Midbrain (tissue), 1 donor: ENCODE data around the gene HYAL1.
"Not testable (repeated sequence)": the region's sequence is repeated elsewhere in the genome, so short reads cannot be mapped to it uniquely, and the experiment has no call there.

Experiments used
- DNase-seq: peaks from one replicate; lab custom pipeline; 2025; lab: John Stamatoyannopoulos, UW

Gene HYAL1

DNA sequence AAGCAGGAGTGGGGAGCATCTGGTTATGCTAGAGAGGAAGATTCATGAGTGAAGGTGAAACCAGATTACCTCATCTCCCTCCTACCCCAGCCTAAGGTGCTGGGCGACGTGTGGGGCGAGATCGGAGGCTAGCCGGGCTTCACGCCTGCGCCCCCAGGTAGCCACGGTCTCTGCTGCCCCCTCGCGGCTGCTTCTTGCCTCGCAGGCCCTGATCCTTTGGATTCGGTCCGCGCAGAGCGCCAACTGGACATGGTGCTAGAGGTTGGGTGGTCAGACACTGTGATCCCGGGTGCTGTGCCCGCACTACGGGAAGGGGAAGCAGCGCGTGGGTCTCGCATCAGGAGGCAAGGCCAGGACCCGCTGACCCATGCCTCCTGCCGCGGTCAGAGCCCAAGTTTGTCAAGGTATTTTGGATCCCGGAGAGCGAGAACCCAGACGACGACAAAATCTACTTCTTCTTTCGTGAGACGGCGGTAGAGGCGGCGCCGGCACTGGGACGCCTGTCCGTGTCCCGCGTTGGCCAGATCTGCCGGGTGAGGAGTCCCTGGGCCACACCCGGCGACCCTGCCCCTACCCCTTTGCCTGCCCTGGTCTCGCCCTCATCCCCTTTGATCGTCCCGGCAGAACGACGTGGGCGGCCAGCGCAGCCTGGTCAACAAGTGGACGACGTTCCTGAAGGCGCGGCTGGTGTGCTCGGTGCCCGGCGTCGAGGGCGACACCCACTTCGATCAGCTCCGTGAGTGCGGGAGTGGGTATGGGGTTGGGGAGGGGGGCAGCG is 30.3 kb downstream of the HYAL1 start:
- DNase-seq = peak; percentile 93

DNA sequence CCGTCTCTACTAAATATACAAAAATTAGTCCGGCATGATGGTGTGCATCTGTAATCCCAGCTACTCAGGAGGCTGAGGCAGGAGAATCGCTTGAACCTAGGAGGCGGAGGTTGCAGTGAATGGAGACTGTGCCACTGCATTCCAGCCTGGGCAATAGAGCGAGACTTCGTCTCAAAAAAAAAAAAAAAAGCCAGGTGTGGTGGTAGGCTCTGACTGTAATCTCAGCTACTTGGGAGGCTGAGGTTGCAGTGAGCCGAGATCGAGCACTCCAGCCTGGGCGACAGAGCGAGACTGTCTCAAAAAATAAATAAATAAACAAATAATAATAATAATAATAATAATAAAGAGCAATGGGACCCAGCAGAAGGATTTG is 30.9 kb downstream of the HYAL1 start:
- not testable (repeated sequence) for DNase-seq

DNA sequence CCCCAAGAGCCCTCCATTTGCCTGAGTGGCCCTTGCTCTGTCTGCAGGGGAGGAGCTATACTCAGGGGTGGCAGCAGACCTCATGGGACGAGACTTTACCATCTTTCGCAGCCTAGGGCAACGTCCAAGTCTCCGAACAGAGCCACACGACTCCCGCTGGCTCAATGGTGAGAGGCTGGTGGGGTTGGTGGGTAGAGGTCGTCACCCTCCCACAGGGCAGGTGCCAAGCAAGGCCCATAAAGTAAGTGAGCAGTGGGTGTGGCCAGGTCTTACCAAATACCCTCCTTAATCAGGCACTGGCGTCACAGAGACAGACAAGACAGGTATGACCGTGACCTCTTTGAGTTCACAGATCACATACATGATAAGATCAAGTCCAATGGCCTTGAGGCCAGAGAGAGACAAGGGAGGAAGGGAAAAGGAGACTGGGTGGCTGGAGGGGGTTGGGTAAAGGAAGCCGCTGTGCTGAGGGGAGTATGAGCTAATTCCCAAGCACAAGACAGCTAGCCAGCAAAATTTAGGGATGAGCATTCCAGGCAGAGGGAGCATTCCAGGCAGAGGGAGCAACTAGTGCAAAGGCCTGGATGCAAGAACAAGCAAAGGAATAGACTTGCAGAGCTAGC is 31.9 kb downstream of the HYAL1 start:
- DNase-seq = no peak

DNA sequence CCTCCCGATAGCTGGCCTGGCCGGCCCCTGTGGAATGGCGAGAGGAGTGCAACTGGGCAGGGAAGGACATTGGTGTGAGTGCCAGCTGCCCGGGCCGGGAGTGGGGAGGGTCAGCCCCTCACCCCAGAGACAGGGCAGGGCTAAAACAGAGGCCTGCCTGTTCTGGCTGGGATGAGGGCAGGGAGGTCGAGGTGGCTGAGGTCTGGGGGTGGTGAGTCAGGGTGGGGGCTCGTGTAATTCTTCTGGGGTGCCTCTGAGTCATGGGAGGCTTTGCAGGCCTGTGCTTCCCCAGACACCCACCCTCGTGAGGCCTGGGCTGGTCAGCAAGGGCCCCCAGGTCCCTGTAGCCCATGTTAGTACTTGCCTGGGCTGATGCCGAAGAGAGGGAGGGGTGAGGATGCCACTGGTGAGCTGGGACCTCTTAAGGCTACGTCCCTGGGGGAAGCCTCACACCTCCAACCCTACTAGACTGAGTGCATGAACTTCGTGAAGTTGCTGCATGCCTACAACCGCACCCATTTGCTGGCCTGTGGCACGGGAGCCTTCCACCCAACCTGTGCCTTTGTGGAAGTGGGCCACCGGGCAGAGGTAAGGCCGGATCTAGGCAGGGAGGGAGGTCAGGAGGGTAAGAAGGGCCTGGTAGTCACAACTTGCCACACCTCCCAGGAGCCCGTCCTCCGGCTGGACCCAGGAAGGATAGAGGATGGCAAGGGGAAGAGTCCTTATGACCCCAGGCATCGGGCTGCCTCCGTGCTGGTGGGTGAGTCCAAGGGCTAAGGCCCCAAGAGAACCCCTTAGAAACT is 32.8 kb downstream of the HYAL1 start:
- DNase-seq = no peak

DNA sequence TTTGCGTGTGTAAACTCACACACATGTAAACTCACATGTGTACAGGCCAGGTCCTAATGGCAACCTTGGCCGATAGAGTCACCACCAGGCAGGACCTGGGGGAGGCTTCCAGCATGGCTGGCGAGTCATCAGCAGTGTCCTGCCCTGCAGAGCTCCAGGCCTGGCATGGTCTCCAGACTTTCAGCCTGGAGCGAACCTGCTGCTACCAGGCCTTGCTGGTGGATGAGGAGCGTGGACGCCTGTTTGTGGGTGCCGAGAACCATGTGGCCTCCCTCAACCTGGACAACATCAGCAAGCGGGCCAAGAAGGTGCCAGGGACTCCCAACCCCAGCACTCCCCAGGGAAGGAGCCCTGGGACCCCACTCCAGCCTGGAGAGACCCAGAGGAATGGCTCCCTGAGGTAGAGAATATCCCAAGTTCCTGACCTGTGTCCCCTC is 33.4 kb downstream of the HYAL1 start:
- no peak for DNase-seq

DNA sequence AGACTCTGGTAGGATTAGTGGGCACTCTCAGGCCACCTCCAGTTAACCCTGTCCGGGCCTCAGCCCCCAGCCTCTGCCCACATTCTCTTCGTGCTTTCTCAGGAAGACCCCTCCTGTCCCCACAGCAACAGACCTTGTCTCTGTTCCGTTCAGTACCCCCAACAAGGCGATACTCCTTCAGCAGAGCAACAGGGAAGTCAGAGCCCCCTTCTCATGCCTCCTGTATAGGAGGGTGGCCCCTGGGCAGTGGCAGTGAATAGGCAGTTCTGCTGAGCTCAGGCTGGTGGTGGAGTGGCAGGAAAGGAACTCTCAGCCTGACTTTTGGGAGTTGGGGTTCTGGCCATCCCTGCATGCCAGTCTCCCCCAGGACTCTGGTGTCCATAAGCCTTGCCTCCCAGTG is 33.9 kb downstream of the HYAL1 start:
- DNase-seq = no peak

DNA sequence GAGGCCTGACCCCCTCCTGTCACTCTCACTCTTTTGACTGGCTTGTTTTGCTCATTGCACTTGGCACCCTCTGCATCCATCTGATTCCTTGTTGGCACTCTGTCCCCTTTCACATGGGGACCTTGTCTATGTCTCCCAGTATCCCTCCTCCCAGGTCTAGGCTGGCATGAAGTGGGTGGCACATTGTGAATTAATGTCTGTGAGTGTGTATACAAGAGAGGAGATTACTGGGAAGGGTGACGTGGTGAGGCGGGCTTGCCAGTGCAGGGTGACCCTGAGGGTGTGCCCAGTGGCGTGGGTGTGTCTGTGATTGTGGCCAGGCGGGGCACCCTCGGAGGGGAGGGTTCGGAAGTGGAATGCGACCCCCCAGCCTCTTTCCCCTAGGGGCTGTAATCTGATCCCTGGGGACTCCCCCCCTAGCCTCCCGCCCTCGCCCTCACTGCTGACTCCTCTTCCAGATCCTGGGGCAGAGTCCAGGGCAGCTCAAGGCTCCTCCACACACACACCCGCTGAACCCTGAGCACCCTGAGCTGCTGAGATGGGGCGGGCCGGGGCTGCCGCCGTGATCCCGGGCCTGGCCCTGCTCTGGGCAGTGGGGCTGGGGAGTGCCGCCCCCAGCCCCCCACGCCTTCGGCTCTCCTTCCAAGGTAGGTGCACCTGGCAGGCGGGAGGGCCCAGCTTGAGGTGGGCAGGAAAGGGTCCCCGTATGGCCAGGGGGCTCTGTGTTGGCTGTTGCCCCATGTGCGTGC is 34.5 kb downstream of the HYAL1 start, which contains the start of gene SEMA3B:
SEMA3B (plus strand) TSS at position 445 of the 749 bp plus-strand sequence; CDS start at position 539, 94 bp downstream.
- peak; percentile 56 for DNase-seq

DNA sequence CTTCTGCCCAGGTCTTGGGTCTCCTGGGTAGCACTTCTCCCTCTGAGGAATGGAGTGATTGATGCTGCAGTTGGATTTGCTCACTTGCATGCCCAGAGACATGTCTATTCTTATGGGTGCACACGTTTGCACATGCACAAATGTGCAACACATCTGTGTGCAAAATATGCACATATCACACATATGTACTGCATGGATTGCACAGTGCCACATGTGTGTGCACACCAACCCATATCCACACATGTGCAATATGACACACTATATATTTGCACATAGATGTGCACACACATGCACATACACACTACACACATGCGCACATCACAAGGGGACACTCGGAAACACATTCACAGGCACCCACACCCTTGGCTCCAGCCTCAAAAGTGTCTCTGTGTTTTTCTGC is 35.1 kb downstream of the HYAL1 start:
- peak; percentile 56 for DNase-seq

DNA sequence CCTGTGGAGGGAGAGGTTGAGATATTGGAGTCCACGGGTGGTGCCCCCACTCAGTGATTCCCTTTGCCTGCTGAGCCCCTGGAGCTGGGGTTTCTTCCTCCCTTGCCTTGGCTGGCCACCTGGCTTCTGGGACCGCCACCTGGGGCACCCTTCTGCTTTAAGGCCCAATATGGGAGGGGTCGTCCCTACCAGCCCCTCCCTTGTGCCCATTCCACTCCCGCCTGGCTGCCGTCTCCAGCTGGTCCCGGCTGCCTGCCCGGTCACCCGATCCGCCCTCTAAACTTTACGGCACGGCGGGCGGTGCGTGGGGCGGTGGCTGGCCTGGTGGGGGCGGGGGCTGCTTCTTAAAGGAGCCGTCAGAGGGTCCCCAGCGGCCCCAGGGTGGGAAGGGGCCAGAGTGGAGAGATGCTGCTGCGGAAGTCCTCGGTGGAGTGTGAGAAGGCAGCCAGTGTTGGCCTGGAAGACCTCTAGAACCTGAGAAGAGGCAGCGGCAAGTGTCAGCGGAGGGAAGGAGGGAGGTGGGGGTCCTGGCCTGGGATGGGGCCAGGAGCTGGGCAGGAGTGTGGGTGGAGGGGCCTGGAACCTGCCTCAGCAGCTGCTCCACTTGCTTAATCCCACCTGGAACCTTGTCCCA is 36.0 kb downstream of the HYAL1 start:
- DNase-seq = peak; percentile 71

DNA sequence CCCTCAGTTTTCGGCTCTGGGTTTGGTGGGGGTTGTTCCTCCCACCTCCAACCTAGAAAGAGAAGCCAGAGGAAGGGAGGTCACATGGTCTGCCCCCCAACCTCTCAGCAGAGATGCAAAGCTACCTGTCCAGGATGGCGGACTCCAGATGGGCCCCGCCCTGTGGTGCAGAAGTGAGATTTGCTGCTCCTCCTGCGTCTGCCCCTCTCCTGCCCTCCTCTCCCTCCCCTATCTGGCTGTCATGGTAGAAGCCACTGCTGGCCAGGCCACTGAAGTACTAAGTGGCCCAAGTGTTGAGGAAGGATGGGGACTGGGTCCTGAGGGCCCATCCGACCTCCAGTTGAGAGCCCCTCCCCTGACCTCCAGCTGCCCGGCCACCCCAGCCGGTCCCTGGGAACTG is 36.5 kb downstream of the HYAL1 start:
- no peak for DNase-seq

DNA sequence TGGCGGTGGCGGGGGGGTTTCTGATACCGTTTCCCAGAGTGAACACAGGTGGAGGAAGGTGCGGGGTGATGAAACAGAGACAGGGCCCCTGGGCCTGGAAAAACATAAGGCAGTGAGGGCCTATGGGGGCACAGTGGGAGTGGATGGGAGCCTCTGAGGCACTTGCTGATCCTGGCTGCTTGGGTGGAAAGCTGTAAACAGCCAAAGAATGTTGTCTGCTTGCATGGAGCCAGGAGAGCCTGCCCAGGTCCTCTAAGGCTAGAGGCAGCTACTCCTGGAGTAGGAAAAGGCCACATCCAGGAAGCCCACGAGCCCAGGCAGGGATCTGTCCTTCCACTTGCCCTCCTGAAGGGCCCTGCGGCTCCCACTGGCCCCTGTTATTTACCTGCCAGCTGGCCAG is 37.4 kb downstream of the HYAL1 start:
- DNase-seq = no peak

DNA sequence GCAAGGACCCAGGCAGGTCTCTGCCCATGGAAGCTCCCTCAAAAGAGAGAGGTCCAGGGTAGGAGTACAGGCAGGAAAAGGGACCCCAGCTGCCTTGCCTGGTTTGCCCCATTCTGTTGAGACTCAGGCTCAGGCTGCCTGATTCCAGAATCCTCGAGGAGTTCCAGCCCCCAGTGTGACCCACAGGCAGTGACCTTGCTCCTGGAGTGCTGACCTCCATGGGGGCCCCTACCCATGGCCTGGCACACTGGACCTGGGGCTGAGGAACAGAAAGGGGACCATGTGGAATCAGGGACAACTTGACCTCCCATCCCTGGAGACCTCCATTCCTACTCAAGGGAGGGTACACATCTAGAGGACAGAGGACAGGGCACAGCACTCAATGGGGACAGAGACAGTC is 37.8 kb downstream of the HYAL1 start:
- no peak for DNase-seq

DNA sequence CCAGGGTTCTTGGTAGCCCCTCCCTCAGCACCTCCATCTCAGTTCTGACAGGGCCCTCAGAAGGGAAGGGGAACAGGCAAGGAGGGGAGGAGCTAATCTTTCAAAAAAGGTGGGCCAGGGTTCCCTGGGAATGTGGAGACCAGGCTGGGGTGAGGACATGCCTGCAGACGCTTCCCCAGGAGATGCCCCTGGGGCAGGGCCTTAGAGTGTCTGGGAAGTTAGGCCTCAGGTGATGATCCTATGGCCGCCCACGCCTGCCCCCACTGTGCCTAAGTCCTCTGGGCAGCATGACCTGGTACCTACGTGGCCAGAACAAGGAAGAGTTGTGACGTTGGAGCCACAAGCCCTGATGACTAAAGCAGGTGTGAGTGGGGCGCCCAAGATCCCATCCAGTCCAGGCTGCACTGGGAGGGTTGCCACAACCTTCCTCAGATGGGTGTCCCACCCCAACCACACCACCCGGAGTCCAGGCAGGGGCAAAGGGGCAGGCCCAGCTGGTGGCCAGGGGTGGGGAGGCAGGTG is 38.3 kb downstream of the HYAL1 start:
- DNase-seq = no peak

DNA sequence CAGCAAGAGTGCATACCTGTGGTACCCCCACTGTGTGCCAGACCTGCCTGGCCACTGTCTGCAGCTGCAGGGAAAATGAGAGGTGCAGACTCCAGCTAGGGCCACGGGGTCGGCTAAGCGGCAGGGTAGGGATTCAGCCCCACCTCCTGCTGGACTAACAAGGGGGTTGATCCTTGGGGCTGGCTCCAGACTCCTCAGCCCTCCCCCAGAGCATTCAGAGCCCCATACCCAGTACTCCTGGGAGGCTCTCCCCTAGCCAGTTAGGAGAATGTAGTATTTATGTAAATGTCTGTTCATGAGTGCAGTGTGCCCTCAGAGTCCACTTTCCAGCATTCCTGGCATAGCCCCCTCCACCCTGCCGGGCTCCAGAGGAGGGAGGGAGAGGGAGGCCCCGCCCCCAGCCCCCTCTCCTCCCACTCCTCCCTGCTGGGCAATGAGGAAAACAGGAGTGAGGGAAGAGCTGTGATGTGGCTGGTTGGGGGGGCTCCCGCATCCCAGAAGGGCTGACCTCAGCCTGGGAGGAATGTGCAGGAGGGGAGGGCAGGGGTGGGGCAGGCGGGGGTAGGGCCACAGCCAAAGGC is 38.9 kb downstream of the HYAL1 start:
- peak; percentile 84 for DNase-seq

DNA sequence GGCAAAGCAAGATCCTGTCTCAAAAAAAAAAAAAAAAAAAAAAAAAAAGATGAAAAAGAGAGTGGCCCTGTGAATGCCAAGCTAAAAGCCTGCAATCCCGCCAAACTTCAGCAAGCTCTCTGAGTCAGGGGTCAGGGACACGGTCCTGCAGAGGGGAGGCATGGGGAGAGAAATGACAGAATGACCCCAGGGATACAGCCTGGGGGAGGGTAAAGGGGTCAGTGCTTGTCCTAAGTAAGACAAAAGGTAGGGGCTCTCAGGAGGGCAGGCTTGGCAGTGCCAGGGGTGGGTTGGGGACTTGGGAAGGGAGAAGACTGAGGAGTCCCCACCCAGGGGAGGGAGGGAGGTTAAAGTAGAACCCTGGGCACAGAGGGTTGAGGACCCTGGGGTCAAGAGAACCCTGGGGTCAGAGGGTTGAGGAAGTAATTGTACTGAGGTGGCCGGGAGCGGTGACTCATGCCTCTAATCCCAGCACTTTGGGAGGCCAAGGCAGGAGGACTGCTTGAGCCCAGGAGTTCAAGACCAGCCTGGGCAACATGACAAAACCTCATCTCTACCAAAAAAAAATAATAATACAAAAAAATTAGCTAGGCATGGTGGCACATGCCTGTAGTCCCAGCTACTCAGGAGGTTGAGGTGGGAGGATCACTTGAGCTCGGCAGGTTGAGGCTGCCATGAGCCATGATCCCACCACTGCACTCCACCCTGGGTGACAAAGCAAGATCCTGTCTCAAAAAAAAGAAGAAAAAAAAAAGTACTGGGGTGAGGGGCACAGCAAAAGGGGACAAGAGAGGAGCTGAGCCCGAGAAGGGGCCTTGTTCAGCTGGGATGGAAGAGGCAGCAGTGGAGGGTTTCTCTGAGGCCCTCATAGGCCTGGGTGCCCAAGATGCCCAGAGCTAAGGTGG is 39.6 kb downstream of the HYAL1 start:
- no peak for DNase-seq

DNA sequence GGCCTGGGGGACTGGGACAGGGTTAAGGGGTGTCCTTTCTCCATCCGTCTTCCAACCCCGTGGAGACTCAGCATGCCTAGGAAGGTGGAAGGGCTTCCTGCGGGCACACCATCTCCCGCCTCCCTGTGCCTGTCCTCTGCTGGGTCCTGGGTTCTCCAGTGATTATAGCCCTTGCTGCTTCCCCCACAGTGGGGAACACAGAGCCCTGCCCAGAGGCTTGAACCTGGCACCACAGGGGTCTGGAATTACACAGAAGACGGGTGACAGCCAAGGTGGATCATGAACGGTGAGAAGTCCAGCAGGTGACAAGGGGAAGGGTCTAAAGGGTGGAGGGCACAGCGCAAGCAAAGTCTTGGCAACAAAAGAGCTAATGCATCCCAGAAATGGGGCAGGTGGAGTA is 40.6 kb downstream of the HYAL1 start:
- DNase-seq = no peak

DNA sequence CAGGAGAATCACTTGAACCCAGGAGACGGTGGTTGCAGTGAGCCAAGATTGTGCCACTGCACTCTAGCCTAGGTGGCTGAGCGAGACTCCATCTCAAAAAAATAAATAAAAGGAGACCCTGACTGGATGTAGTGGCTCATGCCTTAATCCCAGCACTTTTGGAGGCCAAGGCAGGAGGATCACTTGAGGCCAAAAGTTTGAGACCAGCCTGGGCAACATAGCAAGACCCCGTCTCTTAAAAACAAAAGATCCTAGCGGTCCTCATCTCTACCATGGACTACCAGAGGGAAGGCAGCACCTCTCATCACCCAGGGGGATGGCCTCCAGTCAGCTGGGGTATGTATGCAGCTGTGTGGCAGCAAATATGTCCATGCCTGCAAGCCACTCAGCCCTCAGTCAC is 41.2 kb downstream of the HYAL1 start:
- DNase-seq = not testable (repeated sequence)

DNA sequence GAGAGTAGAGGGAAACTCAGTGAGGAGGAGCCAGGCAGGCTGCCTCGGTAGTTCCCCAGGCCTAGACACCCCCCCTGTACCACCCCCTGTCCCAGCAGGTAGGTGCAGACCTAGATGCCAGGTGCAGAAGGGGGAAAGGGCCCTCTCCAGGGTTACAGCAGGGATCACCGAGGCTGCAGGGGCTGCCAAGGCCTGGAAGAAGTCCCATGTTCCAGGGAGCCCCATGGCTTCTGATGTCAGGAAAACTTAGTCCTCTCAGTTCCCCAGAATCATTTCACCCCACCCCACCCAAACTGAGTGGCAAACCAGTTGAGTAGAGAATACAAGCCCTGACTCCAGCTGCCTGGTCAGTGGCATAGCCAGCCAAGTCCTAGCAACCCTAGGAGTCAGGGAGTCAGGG is 41.9 kb downstream of the HYAL1 start:
- peak; percentile 25 for DNase-seq

DNA sequence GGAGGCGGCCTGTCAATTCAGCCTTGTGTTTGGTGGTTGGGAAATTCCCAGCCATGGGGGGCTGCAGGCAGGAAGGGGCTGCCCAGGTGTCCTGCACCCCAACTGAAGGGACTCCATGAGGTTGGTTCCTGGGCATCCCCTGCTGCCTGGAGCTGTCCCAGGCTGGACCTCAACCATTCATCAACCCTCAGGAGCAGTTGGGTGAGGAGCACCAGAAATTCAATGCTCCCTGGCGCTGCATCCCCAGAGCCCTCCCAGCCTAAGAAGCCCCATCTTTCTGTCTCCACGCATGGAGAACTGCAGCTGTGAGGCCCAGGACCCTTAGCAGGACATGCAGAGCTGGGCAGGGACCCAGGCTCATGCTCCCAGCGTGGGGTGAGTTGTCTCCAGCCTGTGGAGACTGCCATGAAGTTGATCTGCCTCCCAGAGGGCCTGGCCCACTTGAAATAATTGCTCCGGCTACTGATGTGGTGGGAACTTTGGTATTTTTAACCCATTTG is 42.4 kb downstream of the HYAL1 start:
- DNase-seq = peak; percentile 61
